Activated CD4-positive, alpha-beta T cell treated with anti-CD3 and anti-CD28 coated beads for 4 hours (primary cell): ENCODE data around the gene CHST6.
"Not testable (repeated sequence)": the region's sequence is repeated elsewhere in the genome, so short reads cannot be mapped to it uniquely, and the experiment has no call there.

Experiments used
- DNase-seq, 2 donors: peaks; one replicate each; pipeline ENCODE4 v3.0.0-alpha.2; 2020

CHST6 gene

GRCh38 chr16:75472908-75473877, 22.0 kb downstream of the CHST6 start:
- no peak for DNase-seq

DNA sequence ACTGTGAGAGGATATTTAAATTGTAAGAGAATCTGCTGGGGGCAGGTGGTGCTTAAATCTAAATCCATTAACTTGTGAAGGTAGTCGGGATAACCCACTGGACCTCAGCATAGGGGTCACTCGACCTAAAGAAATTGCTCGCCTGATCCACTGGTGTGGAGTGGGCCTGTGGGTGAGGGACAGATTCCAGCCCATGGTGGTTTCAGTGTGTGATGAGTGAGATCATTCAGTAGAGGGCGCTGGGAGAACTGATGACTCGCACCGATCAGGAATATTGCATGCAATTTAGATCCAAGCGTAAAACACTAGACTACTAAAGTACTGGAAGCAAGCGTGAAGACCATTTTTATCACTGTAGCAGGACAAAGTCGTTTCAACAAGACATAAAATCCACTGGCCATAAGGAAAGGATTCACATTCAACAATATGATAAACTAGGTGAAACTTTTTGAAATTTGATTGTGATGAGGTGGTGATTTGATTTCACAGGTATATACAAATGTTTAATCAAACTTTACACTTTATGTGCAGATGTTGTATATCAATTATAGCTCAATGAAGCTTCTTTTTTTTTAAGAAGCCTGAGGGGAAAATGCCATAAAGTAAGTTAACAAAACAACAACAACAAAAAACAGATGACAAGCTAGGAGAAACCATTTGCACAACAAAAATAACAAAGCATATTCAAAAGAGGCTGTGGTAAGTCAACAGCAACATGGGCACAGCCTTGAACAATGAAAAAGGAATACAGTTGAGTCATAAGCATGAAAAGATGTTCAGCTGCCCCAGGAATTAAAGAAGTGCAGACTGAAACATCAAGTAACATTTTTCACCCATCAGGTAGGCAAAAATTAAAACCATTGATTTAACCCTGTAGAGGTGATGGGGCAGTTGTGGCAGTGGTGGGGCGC, 23.3 kb downstream of the CHST6 start:
- peak; percentile 27 to 40 for DNase-seq

- DNase-seq: no peak
Observed at GRCh38 chr16:75466760-75467159, 28.5 kb downstream of the CHST6 start.

DNA sequence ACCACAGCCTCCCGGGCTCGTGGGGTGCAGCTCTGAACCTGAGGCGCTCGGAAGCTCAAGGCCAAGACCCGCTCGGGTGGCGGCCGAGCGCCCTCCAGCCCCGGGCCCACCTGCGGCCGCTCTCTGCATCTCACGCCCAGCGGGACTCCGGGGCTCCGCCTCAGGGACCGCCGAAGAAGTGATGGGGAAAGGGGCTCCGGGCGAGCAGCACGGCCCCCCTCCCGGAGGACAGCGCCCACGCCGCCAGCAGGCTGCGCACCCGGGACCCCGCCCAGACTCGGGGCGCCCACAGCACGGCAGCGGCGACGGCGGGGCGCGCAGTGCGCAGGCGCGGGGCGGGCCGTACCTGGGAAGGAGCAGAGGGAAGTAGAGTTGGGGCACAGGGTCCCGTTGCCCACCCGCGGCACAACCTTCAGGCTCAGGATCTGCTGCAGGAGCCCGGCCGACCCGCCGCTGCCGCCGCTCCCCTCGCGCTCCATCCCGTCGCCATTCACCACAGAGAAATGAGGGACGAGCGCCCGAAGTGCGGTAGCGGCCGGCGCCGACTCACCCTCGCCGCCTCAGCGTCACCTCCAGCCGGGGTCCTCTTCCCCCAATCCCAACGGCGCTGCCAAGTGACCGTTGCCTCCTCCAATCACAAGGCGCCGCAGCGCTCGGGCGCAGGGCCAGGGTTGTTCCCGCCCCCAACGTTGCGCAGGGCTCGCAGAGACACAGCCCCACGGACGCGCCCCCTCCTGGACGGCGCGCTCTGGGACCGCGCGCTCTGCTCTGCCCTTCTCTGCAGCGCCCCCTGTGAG, 30.9 kb downstream of the CHST6 start, which contains the start of gene TMEM170A:
TMEM170A (minus strand) TSS at position 568 of the 797 bp plus-strand sequence; CDS start at position 479, 89 bp downstream.
- DNase-seq: peak; percentile 97 to 98

GRCh38 chr16:75463389-75464121, 31.7 kb downstream of the CHST6 start:
- peak in 1 of 2 donors; percentile 10 for DNase-seq

DNA sequence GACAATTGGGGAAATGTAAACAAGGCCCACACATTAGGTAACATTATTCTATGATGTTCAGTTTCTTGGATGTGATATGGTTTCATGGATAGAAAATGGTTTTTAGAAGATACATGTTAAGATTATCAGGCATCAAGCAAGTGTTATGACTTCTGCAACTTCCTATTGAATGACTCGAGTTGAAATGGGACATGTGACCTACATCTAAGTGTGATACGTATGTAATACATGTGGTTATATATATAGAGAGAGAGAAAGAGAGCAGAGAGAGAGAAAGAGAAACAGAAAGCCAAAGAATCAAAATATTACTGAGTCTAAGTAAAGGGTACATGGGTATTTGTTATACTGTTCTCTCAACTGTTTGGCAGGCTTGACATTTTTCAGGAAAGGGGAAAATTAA, 32.4 kb downstream of the CHST6 start:
- DNase-seq: no peak

DNA sequence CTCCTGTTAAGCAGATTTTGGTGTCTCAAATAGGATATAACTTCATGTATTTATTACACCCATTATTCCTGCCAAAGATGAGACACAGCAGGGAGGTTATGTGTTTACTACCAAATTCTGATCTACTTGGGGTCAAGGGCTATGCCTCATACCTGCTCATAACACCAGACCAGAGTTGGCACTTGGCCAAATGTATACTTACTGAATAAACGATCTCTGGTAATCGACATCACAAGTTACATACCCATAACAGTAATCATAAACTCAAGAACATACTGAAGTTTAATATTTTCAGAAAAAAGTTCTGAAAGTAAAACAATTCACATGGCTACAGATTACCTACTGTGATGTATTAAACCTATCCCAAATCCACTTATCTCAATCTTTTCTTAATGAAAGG, 33.7 kb downstream of the CHST6 start:
- DNase-seq: no peak

DNA sequence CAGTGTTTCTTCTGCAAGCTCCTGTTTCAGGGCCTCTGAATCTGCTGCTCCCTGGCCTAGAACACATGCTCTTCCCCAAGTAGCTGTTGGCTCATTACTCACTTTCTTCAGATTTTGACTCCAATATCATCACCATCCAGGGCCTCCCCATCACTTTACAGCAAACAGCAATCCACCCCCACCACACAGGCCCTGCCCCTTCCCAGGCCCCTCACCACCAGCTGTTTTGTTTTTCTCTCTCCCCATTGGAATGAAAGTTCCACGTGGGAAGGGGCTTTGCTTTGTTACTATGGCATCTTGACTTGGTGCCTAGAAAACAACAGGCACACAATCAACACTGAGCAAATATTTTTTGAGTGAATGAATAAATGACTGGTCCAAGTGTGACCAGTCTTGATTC, 34.8 kb downstream of the CHST6 start:
- no peak for DNase-seq

GRCh38 chr16:75459691-75460090, 35.5 kb downstream of the CHST6 start:
- DNase-seq: no peak

DNA sequence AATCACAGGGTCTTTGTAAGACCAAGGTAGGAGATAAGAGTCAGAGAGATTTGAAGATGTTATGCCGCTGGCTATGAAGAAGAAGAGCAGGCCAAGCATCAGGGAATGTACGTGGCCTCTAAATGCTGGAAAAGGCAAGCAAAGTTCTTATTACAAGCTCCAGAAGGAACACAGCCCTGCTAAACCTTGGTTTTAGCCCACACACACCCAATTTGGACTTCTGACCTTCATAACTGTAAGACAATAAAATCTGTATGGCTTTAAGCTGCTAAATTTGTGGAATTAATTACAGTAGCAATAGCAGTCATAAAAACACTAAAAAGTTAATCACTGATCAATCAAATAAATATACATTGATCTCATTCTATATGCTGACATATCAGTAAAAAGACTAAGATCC, 36.8 kb downstream of the CHST6 start:
- no peak for DNase-seq

GRCh38 chr16:75458029-75458428, 37.2 kb downstream of the CHST6 start:
- no peak for DNase-seq

- DNase-seq: no peak
Observed at GRCh38 chr16:75457485-75458021, 37.7 kb downstream of the CHST6 start.

GRCh38 chr16:75456971-75457370, 38.3 kb downstream of the CHST6 start:
- no peak for DNase-seq

DNA sequence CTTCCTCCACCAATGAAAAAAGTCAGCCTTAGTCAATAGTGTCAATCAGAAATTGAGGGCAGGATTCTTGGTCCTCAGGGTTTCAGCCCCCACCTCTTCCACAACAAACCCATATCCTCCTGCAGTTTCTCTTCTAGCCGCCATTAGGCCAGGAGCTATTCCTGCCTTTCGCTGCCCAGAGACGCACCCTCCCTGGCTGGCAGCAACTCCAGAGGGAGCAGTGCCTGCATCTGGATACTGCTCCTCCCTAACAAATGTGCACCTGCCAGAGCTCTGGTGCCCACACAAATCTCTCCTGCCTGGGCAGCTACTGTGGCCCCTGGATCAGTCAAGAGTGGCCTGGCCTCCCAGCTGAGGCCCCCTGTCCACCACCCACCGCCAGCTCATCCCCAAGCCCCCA, 38.8 kb downstream of the CHST6 start:
- DNase-seq: not testable (repeated sequence)

- DNase-seq: no peak
Observed at GRCh38 chr16:75455677-75456076, 39.6 kb downstream of the CHST6 start.

DNA sequence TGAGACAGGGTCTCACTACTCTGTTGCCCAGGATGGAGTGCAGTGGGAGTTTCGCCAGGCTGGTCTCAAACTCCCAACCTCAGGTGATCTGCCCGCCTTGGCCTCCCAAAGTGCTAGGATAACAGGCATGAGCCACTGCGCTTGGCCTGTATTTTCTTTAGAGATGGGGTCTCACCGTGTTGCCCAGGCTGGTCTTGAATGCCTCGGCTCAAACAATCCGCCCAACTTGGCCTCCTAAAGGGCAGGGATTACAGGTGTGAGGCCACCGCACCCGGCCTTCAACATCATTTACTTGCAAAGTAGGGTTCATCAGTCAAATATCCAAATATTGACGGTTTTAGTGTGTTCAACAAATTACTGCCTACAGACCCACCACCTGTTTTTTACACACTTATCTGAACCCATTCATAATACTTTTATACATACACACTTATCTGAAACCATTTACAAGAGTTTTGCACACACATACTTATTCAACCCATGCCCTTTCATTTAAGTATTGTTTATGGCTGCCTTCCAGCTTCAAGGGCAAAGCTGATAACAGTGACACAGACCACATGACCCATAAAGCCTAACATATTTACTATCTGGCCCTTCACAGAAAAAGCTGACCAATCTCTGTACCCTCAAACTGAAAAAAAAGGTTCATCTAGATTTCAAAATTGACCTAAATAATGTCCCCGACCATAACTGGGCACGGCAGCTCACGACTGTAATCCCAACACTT, 42.6 kb downstream of the CHST6 start:
- DNase-seq: no peak

- DNase-seq: no peak
Observed at GRCh38 chr16:75446416-75446815, 48.8 kb downstream of the CHST6 start.

- no peak for DNase-seq
Observed at GRCh38 chr16:75445298-75445697, 49.9 kb downstream of the CHST6 start.

DNA sequence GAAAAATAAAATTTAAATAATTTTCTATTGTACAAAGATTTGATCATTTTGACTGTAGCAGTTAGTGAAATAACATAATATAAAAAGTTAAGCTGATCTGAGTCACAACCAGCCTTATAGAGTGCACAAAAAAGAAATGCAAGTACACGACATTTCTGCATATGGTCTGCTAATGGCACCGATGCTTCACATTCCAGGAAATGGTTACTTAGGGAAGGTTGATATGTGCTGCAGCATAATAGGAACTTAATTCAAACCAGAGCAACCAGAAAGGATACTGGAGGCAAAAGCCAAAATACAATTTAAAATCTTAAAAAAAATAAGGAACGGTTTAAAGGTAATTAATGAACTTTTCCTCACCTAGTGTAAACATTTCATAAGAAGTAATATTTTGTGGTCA, 51.9 kb downstream of the CHST6 start:
- DNase-seq: no peak

- DNase-seq: no peak
Observed at GRCh38 chr16:75433732-75434413, 61.4 kb downstream of the CHST6 start.
